Tibial artery (tissue), 4 donors: ENCODE data around the gene C20orf141.
"Not testable (repeated sequence)": the region's sequence is repeated elsewhere in the genome, so short reads cannot be mapped to it uniquely, and the experiment has no call there.

ENCODE experiments used
- DNase-seq, 2 donors: peaks; one replicate each; pipeline ENCODE4 v3.0.0-alpha.2; 2019
- H3K27ac ChIP-seq, 2 donors: fragments of 200-600 bp; sonication (generic) in 1 of 2; 1 replicate in 1 of 2; 2 replicates in 1 of 2; pipeline ENCODE4 v1.5.1; 2018 to 2019; ENCODE audit warnings: mild to moderate bottlenecking in 1 of 2
- H3K27me3 ChIP-seq, 2 donors: fragments of 200-600 bp; sonication (generic) in 1 of 2; one replicate each; pipeline versions ENCODE4 v1.5.1 to v1.6.0; 2016 to 2019
- H3K36me3 ChIP-seq, 3 donors: fragments of 200-600 bp; sonication (generic) in 2 of 3; one replicate each; pipeline ENCODE4 v1.5.1; 2016 to 2019; ENCODE audit warnings: mild to moderate bottlenecking in 2 of 3
- H3K4me1 ChIP-seq, 4 donors: fragments of 200-600 bp; sonication (generic) in 2 of 4; 1 replicate in 3 of 4; 2 replicates in 1 of 4; pipeline ENCODE4 v1.5.1; 2016 to 2019
- H3K4me3 ChIP-seq, 2 donors: fragments of 200-600 bp; sonication (generic) in 1 of 2; 1 replicate in 1 of 2; 2 replicates in 1 of 2; pipeline ENCODE4 v1.5.1; 2018 to 2019; ENCODE audit warnings: mild to moderate bottlenecking in 2 of 2
- H3K9me3 ChIP-seq, 3 donors: fragments of 200-600 bp; sonication (generic) in 1 of 3; one replicate each; pipeline ENCODE4 v1.5.1; 2016 to 2019
- intact Hi-C: fragments of 100-400 bp; cut with DNase I; formaldehyde crosslinking; loops from one replicate; pipeline ENCODE4 v1.15.0; 2023; ENCODE audit warnings: low total_unique reads
- TF ChIP-seq, protein P1 (sequence below), 2 experiments: fragments of 200-600 bp in 1 of 2; fragments of 450-650 bp in 1 of 2; IDR thresholded peaks; one replicate each; pipeline ENCODE4 v1.5.1; 2017 to 2019; ENCODE audit warnings: antibody characterized with exemption in 2 of 2, mild to moderate bottlenecking in 1 of 2, moderate library complexity in 1 of 2

C20orf141 gene, protein sequence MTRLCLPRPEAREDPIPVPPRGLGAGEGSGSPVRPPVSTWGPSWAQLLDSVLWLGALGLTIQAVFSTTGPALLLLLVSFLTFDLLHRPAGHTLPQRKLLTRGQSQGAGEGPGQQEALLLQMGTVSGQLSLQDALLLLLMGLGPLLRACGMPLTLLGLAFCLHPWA

DNA sequence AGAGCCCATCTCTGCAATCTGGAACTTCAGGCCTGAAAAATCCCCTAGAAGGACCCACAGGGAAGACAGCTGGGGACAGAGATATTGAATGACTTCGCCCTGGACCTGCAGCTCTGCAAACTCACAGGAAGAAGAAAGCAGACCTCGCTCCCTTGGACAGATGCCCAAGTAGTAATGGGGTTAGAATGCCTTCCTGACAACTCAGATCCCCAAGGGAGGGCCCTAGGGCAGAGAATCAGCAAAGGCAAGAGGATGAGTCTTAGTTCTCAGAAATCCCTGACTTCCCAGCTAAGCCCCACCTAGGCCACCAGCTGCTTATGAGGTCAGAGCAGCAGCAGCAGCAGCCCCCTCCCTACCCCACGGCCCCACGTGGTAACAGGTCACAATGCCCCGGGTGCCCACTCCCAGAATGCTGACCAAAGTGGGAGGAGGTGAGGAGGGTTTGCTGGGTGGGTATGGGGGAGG, at the start of gene C20orf141:
Gene C20orf141 (plus strand): TSS at position 401 of the 465 bp plus-strand sequence. CDS start 198 bp downstream, outside the sequence.
- DNase-seq = no peak
- TF ChIP-seq, protein P1, sequence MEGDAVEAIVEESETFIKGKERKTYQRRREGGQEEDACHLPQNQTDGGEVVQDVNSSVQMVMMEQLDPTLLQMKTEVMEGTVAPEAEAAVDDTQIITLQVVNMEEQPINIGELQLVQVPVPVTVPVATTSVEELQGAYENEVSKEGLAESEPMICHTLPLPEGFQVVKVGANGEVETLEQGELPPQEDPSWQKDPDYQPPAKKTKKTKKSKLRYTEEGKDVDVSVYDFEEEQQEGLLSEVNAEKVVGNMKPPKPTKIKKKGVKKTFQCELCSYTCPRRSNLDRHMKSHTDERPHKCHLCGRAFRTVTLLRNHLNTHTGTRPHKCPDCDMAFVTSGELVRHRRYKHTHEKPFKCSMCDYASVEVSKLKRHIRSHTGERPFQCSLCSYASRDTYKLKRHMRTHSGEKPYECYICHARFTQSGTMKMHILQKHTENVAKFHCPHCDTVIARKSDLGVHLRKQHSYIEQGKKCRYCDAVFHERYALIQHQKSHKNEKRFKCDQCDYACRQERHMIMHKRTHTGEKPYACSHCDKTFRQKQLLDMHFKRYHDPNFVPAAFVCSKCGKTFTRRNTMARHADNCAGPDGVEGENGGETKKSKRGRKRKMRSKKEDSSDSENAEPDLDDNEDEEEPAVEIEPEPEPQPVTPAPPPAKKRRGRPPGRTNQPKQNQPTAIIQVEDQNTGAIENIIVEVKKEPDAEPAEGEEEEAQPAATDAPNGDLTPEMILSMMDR (IDR thresholded peaks at IDR 0.05) = no peak
- Histone ChIP-seq H3K36me3 (no peaks in the 10 kb centered on the region), H3K4me3 (no peak within 1 kb of the TSS), H3K4me1 (no peaks in the 10 kb centered on the region), H3K27ac (no peak within 1 kb of the TSS), H3K9me3 (peaks cover 0 to 13% (median 8%) of the 10 kb centered on the region in 3 donors), H3K27me3 (peaks cover 0 to 58% of the 10 kb centered on the region in 2 donors)
- intact Hi-C loops = no loop called here

DNA sequence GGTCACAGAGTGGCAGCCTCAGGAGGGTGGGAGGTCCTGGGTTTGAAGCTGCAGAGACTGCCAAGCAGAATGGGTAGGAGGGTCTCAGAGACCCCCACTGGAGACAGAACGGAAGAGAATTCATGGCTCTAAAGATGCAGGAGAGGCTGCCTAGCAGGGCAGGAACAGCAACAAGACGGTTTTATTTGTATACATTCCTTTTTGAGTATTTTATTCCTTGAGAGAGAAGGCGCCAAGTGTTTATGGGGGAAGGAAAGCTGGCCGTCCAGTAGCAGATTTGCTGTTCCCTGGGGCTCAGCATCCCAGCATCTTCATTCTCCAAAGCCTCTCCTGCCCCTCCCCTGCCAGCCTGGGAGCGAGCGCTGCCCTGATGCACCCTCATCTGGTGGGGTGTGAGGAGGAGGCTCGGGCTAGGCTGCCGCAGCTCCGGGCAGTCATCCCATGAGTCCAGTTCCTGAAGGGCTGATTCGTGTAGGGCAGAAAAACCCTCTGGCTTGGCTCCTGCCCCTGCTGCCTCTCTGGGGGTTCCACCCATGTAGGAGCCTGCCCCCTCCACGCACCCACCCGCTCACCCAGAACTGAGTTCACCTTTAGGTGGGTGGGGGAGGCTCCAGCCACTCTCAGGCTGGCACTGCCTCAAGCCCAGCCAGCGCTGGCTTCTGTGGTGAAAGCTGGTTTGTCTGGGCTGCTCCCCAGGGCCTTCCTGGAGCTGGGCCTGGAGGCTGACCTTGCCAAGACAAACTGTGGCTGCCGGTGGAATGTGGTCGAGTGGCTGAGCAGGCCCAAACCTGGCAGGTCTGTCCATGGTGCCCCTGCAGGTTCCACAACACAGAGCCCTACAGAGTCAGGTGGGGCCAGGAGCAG, 46.8 kb upstream of the C20orf141 start:
- TF ChIP-seq, protein P1 (IDR thresholded peaks at IDR 0.05) = no peak
- H3K36me3 ChIP-seq = no peaks in the 10 kb centered on the region
- peaks cover 0 to 31% of the 10 kb centered on the region in 2 donors for H3K27me3 ChIP-seq
- H3K9me3 ChIP-seq = no peaks in the 10 kb centered on the region
- peak overlapping the region in 1 of 2 donors; percentile 37 for H3K4me3 ChIP-seq
- peak; percentile 52 to 91 for DNase-seq
- no peak overlapping the region for H3K27ac ChIP-seq
- intact Hi-C loops = no loop called here
- peaks cover 0 to 39% (median 31%) of the 10 kb centered on the region in 4 donors for H3K4me1 ChIP-seq

DNA sequence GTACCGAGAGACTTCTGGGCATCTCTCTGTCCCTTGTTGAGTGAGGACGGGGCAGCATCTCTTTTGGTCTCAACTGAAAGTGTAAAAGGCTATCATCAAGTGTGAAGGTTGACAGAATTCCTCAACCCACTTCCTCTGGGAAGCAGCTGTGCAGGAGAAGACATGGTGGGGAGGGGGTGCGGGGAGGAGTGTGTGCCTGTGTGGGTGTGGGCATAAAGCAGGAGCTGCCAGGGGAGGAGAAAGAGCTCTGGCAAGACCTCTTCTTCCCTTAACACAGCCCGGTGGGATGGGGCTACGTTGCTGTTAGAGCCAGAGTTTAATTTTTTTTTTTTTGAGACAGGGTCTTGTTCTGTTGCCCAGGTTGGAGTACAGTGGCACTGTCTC, 46.2 kb upstream of the C20orf141 start:
- Histone ChIP-seq H3K4me1 (peaks cover 0 to 39% (median 31%) of the 10 kb centered on the region in 4 donors), H3K27ac (no peak overlapping the region), H3K27me3 (peaks cover 0 to 26% of the 10 kb centered on the region in 2 donors), H3K9me3 (no peaks in the 10 kb centered on the region), H3K4me3 (no peak overlapping the region), H3K36me3 (no peaks in the 10 kb centered on the region)
- TF ChIP-seq, protein P1 (IDR thresholded peaks at IDR 0.05) = no peak
- intact Hi-C loops = no loop called here
- no peak for DNase-seq

DNA sequence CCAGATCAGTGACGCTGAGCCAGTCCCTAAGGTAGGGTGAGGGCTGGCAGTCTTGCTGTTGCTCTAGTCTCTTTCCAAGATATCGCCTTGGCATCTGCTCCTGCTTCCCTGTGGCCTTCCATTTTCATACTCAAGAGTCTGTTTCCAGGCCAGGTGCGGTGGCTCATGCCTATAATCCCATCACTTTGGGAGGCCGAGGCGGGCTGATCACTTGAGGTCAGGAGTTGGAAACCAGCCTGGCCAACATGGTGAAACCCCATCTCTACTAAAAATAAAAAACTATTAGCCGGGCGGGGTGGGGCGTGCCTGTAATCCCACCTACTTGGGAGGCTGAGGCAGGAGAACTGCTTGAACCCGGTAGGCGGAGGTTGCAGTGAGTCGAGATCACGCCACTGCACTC, 44.7 kb upstream of the C20orf141 start:
- peaks cover 0 to 18% of the 10 kb centered on the region in 2 donors for H3K27me3 ChIP-seq
- H3K9me3 ChIP-seq, intact Hi-C loops, H3K27ac ChIP-seq, H3K4me3 ChIP-seq, DNase-seq, H3K36me3 ChIP-seq: not testable (repeated sequence)
- H3K4me1 ChIP-seq = peaks cover 0 to 39% (median 31%) of the 10 kb centered on the region in 4 donors

DNA sequence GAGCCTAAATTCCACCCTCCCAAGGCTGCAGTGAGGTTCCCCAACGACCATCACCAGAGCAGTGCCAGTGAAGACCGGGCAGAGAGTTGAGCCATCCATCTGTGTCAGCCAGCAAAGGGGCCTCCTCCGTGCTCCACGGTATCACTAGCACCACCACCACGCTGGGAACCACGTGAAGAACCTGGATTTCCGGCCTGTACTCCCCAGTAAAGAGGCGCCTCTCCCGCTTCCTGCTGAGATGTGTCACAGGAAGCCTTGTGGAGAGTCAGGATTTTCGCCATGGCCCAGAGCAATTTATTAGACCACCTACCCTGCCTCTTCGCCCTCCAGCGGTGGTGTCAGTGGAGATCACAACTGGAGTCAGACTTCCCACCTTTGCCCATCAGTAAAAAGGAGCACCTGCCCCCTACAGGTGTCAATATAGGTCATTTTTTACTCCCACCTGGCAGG, 43.1 kb upstream of the C20orf141 start:
- Histone ChIP-seq H3K4me1 (peaks cover 0 to 39% (median 31%) of the 10 kb centered on the region in 4 donors), H3K9me3 (peaks cover 0 to 13% (median 7%) of the 10 kb centered on the region in 3 donors), H3K27me3 (peaks cover 0 to 22% of the 10 kb centered on the region in 2 donors), H3K27ac (no peak overlapping the region), H3K4me3 (no peak overlapping the region), H3K36me3 (no peaks in the 10 kb centered on the region)
- intact Hi-C loops = no loop called here
- no peak for DNase-seq
- TF ChIP-seq, protein P1 (IDR thresholded peaks at IDR 0.05) = no peak

DNA sequence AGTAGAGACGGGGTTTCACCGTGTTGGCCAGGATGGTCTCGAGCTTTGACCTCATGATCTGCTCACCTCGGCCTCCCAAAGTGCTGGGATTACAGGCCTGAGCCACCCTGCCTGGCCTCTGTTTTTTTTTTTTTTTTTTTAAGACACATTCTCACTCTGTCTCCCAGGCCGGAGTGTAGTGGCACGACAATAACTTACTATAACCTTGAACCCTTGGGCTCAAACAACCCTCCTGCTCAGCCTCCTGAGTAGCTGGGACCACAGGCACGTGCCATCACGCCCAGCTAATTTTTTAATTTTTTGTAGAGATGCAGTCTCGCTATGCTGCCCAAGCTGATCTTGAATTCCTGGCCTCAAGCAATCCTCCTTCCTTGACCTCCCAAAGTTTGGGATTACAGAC, 41.0 kb upstream of the C20orf141 start:
- intact Hi-C loops = no loop called here
- TF ChIP-seq, protein P1 (IDR thresholded peaks at IDR 0.05) = no peak
- Histone ChIP-seq H3K36me3 (no peaks in the 10 kb centered on the region), H3K4me1 (peaks cover 0 to 21% (median 15%) of the 10 kb centered on the region in 4 donors), H3K27ac (no peak overlapping the region), H3K4me3 (no peak overlapping the region), H3K27me3 (peaks cover 0 to 31% of the 10 kb centered on the region in 2 donors), H3K9me3 (peaks cover 0 to 13% (median 7%) of the 10 kb centered on the region in 3 donors)
- no peak for DNase-seq
